Gastroesophageal sphincter (tissue), 3 donors: ENCODE measurements around the gene FANCC.

Experiments used
- EP300 ChIP-seq: sonication (generic); formaldehyde crosslinking; IDR thresholded peaks from one replicate; pipeline ENCODE4 v1.6.1; 2017; ENCODE audit warnings: antibody characterized with exemption, mild to moderate bottlenecking
- POLR2A ChIP-seq, 2 donors: fragments of 450-650 bp; IDR thresholded peaks; one replicate each; pipeline ENCODE4 v1.6.1; 2017; ENCODE audit warnings: antibody characterized with exemption in 2 of 2, mild to moderate bottlenecking in 2 of 2, moderate library complexity in 1 of 2
- POLR2AphosphoS5 ChIP-seq: sonication (generic); formaldehyde crosslinking; IDR thresholded peaks from one replicate; pipeline ENCODE4 v1.6.1; 2017; ENCODE audit warnings: antibody characterized with exemption
- TF ChIP-seq, protein P1 (sequence below), 4 experiments: fragments of 200-600 bp in 2 of 4; fragments of 450-650 bp in 2 of 4; sonication (generic) in 1 of 4; IDR thresholded peaks; one replicate each; pipeline ENCODE4 v1.5.1; 2017 to 2019; ENCODE audit warnings: antibody characterized with exemption in 4 of 4, mild to moderate bottlenecking in 2 of 4, moderate library complexity in 2 of 4

DNA sequence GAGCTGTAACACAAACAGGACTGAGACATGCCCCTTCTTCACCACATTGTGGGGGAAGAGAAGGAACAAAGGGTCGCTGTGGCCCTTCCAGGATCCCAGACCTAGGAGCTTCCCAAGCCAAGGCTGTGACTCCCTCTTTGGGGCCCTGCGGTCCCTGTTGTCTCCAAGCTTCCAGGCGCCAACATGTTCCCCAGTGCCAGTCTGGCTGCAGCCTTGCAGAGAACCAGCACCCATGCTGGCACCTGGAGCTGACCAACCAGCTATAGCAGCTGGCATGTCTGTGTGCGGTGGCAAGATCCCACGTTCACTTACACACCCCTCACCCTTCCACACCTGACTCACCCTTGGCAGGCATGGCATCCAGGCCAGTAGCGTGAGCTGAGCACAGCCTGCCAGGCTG lies 20.7 kb upstream of the FANCC start:
- TF ChIP-seq, protein P1, sequence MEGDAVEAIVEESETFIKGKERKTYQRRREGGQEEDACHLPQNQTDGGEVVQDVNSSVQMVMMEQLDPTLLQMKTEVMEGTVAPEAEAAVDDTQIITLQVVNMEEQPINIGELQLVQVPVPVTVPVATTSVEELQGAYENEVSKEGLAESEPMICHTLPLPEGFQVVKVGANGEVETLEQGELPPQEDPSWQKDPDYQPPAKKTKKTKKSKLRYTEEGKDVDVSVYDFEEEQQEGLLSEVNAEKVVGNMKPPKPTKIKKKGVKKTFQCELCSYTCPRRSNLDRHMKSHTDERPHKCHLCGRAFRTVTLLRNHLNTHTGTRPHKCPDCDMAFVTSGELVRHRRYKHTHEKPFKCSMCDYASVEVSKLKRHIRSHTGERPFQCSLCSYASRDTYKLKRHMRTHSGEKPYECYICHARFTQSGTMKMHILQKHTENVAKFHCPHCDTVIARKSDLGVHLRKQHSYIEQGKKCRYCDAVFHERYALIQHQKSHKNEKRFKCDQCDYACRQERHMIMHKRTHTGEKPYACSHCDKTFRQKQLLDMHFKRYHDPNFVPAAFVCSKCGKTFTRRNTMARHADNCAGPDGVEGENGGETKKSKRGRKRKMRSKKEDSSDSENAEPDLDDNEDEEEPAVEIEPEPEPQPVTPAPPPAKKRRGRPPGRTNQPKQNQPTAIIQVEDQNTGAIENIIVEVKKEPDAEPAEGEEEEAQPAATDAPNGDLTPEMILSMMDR (IDR thresholded peaks at IDR 0.05) = no peak
- TF ChIP-seq EP300 (no peak), POLR2A (IDR thresholded peaks at IDR 0.05) (no peak), POLR2AphosphoS5 (no peak)
